Left renal cortex interstitium (tissue), 4 donors: Measurements from ENCODE around the gene WDR20. TPM values are rescaled to one million over a fixed set of nuclear protein-coding genes. Genes with fewer than 3 reads are reported as not detected.
A peak's percentile ranks its signal among the peaks of the same experiment; 100 is the strongest.
"Not testable (repeated sequence)": the region's sequence is repeated elsewhere in the genome, so short reads cannot be mapped to it uniquely, and the experiment has no call there.

Experiments
- DNase-seq, 4 donors: peaks; one replicate each; pipeline ENCODE4 v3.0.0-alpha.2; 2013; ENCODE audit warnings: low read depth in 4 of 4, low spot score in 2 of 4, missing footprints in 1 of 4
- polyA plus RNA-seq, 4 donors: library from polyadenylated mRNA; unstranded; fragments of 120-200 nt; gene quantifications; one replicate each; pipeline ENCODE4 v1.2.1, GENCODE V29; 2013; ENCODE audit not compliant: insufficient read length in 4 of 4

WDR20 gene
- polyA plus RNA-seq, 4 donors, result 28.1 to 33.3 (median 29.9) TPM

DNA sequence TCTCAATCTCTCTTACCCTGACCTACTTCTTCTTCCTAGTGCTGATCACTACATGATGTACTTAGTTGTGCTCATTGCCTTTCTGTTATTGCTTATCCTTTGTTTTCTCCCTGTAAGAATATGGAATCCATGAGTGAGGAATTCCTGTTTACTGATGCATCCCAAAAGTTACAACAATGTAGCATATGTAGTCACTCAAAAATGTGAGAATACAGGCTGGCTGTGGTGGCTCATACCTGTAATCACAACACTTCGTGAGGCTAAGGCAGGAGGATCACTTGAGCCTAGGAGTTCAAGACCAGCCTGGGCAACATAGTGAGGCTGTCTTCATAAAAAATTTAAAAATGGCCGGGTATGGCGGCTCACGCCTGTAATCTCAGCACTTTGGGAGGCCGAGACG lies 8.0 kb upstream of the WDR20 start:
- no peak for DNase-seq

- DNase-seq, result not testable (repeated sequence)
Observed at GRCh38 chr14:102134021-102134420, 5.7 kb upstream of the WDR20 start.

DNA sequence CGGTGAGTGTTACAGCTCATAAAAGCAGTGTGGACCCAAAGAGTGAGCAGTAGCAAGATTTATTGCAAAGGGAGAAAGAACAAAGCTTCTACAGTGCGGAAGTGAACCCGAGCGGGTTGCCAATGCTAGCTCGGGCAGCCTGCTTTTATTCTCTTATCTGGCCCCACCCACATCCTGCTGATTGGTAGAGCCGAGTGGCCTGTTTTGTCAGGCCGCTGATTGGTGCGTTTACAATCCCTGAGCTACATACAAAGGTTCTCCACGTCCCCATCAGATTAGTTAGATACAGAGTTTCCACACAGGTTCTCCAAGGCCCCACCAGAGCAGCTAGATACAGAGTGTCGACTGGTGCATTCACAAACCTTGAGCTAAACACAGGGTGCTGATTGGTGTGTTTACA lies 5.0 kb upstream of the WDR20 start:
- not testable (repeated sequence) for DNase-seq

- not testable (repeated sequence) for DNase-seq
Observed at GRCh38 chr14:102135456-102135855, 4.2 kb upstream of the WDR20 start.

GRCh38 chr14:102138535-102138934 lies 1.2 kb upstream of the WDR20 start:
- no peak for DNase-seq

GRCh38 chr14:102138961-102139285 lies 774 bp upstream of the WDR20 start:
- DNase-seq, result peak in 2 of 4 donors; percentile 11 to 20

DNA sequence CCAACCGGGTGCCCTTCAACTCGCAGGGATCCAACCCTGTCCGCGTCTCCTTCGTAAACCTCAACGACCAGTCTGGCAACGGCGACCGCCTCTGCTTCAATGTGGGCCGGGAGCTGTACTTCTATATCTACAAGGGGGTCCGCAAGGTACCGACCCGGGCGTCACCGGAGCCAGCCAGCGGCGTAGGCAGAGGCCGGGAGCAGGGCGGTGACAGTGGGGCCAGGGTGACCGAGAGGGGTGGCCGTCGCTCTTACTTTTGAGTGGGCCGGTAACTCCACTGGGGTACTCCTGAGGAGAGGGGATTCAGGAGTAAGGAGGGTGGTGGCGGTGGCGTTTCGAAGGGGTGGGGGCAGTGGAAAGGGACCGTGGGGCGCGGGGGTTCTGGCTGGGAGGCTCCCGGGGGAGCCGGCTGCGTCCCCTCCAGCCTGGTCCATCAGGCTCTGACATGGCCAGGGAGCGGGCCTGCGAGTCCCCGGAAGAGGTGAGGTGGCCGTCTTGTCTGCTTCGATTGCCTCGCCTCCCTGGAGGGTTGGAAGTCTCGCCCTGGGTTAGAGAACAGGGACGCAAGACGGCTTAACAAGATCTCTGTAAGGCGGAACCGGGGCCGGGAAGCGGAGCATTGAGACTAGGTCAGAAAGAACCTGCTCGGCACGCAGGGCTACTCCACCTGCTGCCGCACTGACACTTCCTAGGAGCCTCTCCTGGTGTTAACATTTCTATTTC lies 491 bp downstream of the WDR20 start:
- peak in 1 of 4 donors; percentile 14 for DNase-seq

DNA sequence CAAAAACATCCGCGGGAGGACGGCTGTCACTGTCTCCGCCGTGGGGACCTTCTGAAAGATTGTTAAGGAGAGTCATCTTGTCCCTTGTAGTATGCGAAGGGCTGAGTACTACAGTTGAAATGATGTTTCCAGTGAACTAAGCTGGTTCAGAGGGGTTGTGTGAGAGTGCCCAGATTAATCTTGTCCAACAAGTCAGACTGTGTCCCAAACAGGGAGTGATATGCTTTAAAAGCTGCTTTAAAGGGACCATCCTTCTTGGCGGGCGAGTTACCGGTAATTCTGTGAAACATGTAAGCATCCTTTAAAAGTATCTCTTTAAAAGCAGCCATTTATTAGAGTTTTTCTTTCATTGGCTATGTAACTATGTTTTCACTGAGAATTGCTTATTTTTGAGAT lies 1.1 kb downstream of the WDR20 start:
- no peak for DNase-seq

GRCh38 chr14:102141797-102142196 lies 2.1 kb downstream of the WDR20 start:
- no peak for DNase-seq

DNA sequence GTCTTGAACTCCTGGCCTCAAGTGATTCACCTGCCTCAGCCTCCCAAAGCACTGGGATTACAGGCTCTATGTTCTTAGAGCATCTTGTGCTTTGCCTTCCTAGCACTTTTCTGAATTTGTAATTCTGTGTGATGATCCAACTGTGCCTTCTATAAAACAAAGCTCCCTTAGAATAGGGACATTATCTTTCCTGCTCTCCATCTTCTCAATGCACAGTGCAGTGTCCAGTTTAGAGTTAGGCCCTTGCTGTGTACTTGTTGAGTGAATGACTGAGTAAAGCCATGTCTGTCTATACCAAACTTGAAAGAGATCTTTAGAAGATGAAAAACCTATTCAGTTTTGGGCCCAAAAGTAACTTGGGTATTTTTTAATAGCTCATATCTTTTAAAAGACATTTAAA lies 5.2 kb downstream of the WDR20 start:
- no peak for DNase-seq

GRCh38 chr14:102145395-102145794 lies 5.7 kb downstream of the WDR20 start:
- no peak for DNase-seq

- no peak for DNase-seq
Observed at GRCh38 chr14:102146423-102146822, 6.7 kb downstream of the WDR20 start.

DNA sequence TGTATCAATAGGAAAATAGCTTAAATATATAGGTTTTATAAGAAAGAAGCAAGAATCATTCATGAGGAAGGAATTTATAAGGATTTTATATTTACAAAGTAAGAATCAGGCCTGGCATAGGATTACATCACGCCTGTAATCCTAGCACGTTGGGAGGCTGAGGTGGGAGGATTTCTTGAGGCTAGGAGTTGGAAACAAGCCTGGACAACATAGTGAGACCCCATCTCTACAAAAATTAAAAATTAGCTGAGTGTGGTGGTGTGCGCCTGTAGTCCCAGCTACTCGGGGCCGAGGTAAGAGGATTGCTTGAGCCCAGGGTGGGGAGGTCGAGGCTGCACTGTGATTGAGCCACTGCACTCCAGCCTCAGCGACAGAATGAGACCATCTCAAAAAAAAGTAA lies 10.4 kb downstream of the WDR20 start:
- DNase-seq, result no peak

DNA sequence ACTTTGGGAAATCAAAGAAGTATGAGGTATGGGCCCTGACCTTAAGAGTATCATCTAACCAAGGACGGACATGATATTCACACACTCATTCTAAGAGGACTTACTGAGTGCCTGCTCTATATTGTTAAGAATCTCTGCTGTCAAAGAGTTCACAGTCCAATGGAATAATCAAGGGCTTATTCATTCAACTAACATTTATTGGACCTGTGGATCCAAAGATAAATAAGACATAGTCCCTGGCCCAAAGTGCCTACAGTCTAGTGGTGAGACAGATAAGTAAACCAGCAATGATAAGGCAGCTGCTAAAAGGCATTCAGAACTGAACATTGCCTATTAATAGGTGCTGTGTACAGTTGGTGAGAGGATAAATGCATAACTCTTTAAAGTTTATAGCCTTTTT lies 11.0 kb downstream of the WDR20 start:
- DNase-seq, result no peak

- not testable (repeated sequence) for DNase-seq
Observed at GRCh38 chr14:102151411-102151810, 11.7 kb downstream of the WDR20 start.

GRCh38 chr14:102154121-102154520 lies 14.4 kb downstream of the WDR20 start:
- no peak for DNase-seq

DNA sequence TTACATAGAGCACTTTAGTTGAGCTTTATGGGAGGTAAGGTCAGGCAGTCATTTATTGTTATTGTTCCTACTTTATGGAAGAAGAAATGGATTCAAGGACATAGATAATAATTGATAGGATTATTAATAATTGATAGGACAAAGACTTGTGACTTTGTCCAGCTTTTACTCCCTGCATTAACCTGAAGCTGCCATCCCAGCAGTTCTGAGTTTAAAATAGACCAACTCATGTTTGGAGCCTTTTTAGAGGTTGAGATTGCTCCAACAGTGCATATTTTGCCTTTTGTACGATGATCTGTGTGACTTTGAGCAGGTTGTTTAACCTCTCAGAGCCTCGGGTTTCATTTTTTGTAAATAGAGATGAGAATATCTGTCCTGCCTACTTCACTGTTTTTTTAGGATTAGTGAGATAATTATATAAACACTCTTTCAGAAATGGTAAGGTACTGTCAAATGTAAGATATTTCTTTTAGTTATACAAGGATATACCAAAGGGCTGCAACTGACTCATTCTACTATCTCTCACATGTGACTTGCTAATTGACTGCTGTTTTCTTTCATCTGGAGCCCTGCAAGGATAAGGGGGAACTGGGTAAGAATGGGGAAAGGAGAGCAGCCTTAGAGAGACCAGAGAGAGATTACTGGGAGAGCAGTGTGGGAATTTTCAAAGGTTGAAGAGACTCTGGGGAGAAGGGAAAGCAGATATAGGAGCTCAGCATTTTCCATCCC lies 15.3 kb downstream of the WDR20 start:
- no peak for DNase-seq

- no peak for DNase-seq
Observed at GRCh38 chr14:102157346-102157745, 17.6 kb downstream of the WDR20 start.

- DNase-seq, result no peak
Observed at GRCh38 chr14:102158797-102159196, 19.1 kb downstream of the WDR20 start.

- DNase-seq, result no peak
Observed at GRCh38 chr14:102159841-102160240, 20.1 kb downstream of the WDR20 start.

DNA sequence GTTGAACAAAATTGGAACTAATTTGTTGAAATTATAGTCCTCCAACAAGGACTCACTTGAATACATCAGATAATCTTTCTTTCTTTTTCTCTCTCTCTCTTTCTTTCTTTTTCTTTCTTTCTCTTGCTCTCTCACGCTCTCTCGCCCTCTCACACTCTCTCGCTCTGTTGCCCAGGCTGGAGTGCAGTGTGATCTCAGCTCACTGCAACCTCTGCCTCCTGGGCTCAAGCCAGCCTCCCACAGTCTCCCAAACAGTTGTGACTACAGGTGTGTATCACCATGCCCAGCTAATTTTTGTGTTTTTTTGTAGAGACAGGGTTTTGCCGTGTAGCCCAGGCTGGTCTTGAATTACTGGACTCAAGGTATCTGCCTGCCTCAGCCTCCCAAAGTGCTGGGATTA lies 22.8 kb downstream of the WDR20 start:
- DNase-seq, result no peak

GRCh38 chr14:102164241-102164641 lies 24.5 kb downstream of the WDR20 start:
- DNase-seq, result no peak
